Psoas muscle (tissue), 8 donors: ENCODE results near the gene FAT1. TPM values are rescaled to one million over a fixed set of nuclear protein-coding genes. Genes with fewer than 3 reads are reported as not detected.

ENCODE experiments used
- ATAC-seq, 4 donors: fragments of 200-7000 bp; cut with Tn5 transposase; one replicate each; pipeline ENCODE4 v1.9.1; 2020; ENCODE audit warnings: moderate library complexity in 3 of 4, mild to moderate bottlenecking in 2 of 4
- DNase-seq, 2 donors: peaks; one replicate each; pipeline ENCODE4 v3.0.0-alpha.2; 2020
- H3K27ac ChIP-seq: fragments of 200-600 bp; one replicate; pipeline ENCODE4 v1.8.0; 2022
- H3K27me3 ChIP-seq, 3 donors: fragments of 200-600 bp in 1 of 3; one replicate each; pipeline versions ENCODE4 v1.6.1 to v1.8.0; 2013 to 2022; ENCODE audit warnings: low read length in 2 of 3, mild to moderate bottlenecking in 2 of 3, moderate library complexity in 1 of 3; ENCODE audit not compliant: insufficient read depth in 3 of 3
- H3K36me3 ChIP-seq, 2 donors: fragments of 200-600 bp in 1 of 2; one replicate each; pipeline versions ENCODE4 v1.6.1 to v1.8.0; 2013 to 2022; ENCODE audit warnings: low read depth in 1 of 2, mild to moderate bottlenecking in 1 of 2, moderate library complexity in 1 of 2; ENCODE audit not compliant: insufficient read depth in 1 of 2
- H3K4me1 ChIP-seq: fragments of 200-600 bp; one replicate; pipeline ENCODE4 v1.8.0; 2022
- H3K4me3 ChIP-seq: fragments of 200-600 bp; one replicate; pipeline ENCODE4 v1.8.0; 2022; ENCODE audit warnings: mild to moderate bottlenecking
- H3K9me3 ChIP-seq: fragments of 200-600 bp; one replicate; pipeline ENCODE4 v1.8.0; 2022
- WGBS, 3 donors: extraction: QIAGEN DNeasy Blood & Tissue Kit; methylation state at CpG; one replicate each; pipeline versions ENCODE4 v1.1.6 to v1.1.7; 2013; 5-methylcytosine and 5-hydroxymethylcytosine counted together
- intact Hi-C, 2 donors: fragments of 100-400 bp; cut with DNase I; formaldehyde crosslinking; loops; one replicate each; pipeline versions ENCODE4 v1.11.0 to v1.14.2; 2022
- polyA plus RNA-seq, 3 donors: library from polyadenylated mRNA; stranded (reverse); fragments of 200-250 nt; gene quantifications; one replicate each; pipeline ENCODE4 v1.2.3, GENCODE V29; 2013
- total RNA-seq, 4 donors: library from RNA; stranded (reverse); fragmentation: NEBNext Ultra II Directional in 2 of 4; extraction: Animal tissue kit (Norgen Biotek cat#: 25700) in 2 of 4; gene quantifications; one replicate each; pipeline versions ENCODE4 v1.2.1 to v1.2.4, GENCODE V29; 2021 to 2023
- TF ChIP-seq, protein P1 (sequence below): fragments of 200-600 bp; IDR thresholded peaks from one replicate; pipeline ENCODE4 v1.8.0; 2022; ENCODE audit warnings: antibody characterized with exemption
- donor health status: healthy with polysubstance abuse.
- donor health status: DM: no; HTN: no; CAD: no; lungs with moderate emphysema.
- donor health status: Bipolar disorder and iron deficiency.
- donor health status: healthy.
- donor health status: DM: yes; HTN: yes; CAD: no.
- donor health status: DM: no; HTN: no; CAD: no.
- donor health status: DM: no; HTN: no; CAD: no.
- donor health status: DM: yes; HTN: yes; CAD: no.

The FAT1 gene
- total and polyA plus RNA-seq, 7 donors = 1.8 to 11.5 (median 4.0) TPM

DNA sequence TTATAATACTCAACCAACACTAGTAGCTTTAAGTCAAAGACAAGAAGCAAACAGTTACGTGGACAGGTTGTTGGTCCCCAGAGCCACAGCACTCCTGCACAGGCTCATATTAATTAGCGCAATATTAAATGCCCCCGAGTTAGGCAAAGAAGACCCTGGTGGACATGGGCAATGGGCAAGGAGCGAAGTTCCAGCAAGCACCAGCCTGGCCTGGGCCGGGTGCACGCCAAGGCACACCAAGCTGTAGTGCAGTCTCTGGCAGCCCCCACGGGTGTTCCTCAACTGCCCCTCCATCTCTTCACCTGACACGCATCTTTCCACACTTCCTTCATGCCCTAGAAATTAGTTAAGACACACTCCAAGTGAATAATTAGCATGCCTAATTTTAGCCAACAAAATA is 20.1 kb downstream of the FAT1 start:
- no peak for ATAC-seq
- TF ChIP-seq, protein P1, sequence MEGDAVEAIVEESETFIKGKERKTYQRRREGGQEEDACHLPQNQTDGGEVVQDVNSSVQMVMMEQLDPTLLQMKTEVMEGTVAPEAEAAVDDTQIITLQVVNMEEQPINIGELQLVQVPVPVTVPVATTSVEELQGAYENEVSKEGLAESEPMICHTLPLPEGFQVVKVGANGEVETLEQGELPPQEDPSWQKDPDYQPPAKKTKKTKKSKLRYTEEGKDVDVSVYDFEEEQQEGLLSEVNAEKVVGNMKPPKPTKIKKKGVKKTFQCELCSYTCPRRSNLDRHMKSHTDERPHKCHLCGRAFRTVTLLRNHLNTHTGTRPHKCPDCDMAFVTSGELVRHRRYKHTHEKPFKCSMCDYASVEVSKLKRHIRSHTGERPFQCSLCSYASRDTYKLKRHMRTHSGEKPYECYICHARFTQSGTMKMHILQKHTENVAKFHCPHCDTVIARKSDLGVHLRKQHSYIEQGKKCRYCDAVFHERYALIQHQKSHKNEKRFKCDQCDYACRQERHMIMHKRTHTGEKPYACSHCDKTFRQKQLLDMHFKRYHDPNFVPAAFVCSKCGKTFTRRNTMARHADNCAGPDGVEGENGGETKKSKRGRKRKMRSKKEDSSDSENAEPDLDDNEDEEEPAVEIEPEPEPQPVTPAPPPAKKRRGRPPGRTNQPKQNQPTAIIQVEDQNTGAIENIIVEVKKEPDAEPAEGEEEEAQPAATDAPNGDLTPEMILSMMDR = no peak
- Histone ChIP-seq H3K27me3 (peaks cover 0 to 1% (median 0%) of the 10 kb centered on the region in 3 donors), H3K4me1 (no peaks in the 10 kb centered on the region), H3K9me3 (no peaks in the 10 kb centered on the region), H3K36me3 (no peaks in the 10 kb centered on the region), H3K4me3 (no peak overlapping the region), H3K27ac (no peak overlapping the region)
- WGBS, 3 donors = 83 to 91% (median 83%) methylated on average over 8 of the region's 8 CpGs
- intact Hi-C loops = no loop called here
- no peak for DNase-seq

GRCh38 chr4:186702940-186703339 is 20.7 kb downstream of the FAT1 start:
- no peak overlapping the region for H3K4me3 ChIP-seq
- H3K27me3 ChIP-seq = peaks cover 0 to 1% (median 0%) of the 10 kb centered on the region in 3 donors
- no peaks in the 10 kb centered on the region for H3K4me1 ChIP-seq
- H3K27ac ChIP-seq = no peak overlapping the region
- WGBS, 3 donors = 92 to 95% (median 93%) methylated on average over 10 of the region's 10 CpGs
- TF ChIP-seq, protein P1 = no peak
- ATAC-seq = no peak
- no peaks in the 10 kb centered on the region for H3K36me3 ChIP-seq
- no peaks in the 10 kb centered on the region for H3K9me3 ChIP-seq
- intact Hi-C loops = no loop called here
- DNase-seq = no peak

GRCh38 chr4:186702297-186702696 is 21.4 kb downstream of the FAT1 start:
- no peak overlapping the region for H3K27ac ChIP-seq
- no peaks in the 10 kb centered on the region for H3K36me3 ChIP-seq
- H3K4me1 ChIP-seq = no peaks in the 10 kb centered on the region
- ATAC-seq (no peak), DNase-seq (no peak)
- 72 to 76% (median 73%) methylated on average over 4 of the region's 4 CpGs for WGBS, 3 donors
- TF ChIP-seq, protein P1 = no peak
- no peaks in the 10 kb centered on the region for H3K9me3 ChIP-seq
- peaks cover 0 to 1% (median 0%) of the 10 kb centered on the region in 3 donors for H3K27me3 ChIP-seq
- no peak overlapping the region for H3K4me3 ChIP-seq
- intact Hi-C loops = no loop called here

GRCh38 chr4:186701788-186702187 is 21.9 kb downstream of the FAT1 start:
- H3K9me3 ChIP-seq = no peaks in the 10 kb centered on the region
- no peak for DNase-seq
- intact Hi-C loops = no loop called here
- no peak overlapping the region for H3K27ac ChIP-seq
- H3K36me3 ChIP-seq = no peaks in the 10 kb centered on the region
- no peak for ATAC-seq
- H3K27me3 ChIP-seq = peaks cover 0 to 1% (median 0%) of the 10 kb centered on the region in 3 donors
- no peak overlapping the region for H3K4me3 ChIP-seq
- 63 to 81% (median 64%) methylated on average over 12 of the region's 12 CpGs for WGBS, 3 donors
- TF ChIP-seq, protein P1 = no peak
- no peaks in the 10 kb centered on the region for H3K4me1 ChIP-seq

DNA sequence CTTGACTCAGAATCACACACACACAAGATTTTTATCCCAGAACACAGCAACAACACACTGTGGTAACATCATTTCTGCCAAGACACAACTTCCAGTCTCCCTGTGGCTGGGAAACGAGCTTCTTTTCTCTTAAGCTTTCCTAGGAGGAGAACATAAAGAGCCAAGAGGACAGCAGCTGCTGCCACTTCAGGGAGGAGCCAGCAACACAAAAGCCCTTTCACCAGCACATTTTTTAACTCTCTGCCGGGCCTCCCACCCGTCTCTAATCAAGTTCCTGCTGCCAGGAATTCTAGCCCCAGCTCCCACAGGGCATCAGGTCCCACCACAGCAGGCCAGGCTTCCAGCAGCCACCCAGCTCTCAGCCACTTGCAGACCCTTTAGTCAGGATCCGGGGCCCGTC is 22.4 kb downstream of the FAT1 start:
- intact Hi-C loops = no loop called here
- ATAC-seq (peak in 2 of 4 donors; percentile 19 to 30), DNase-seq (peak in 1 of 2 donors; percentile 25)
- 15 to 25% (median 20%) methylated on average over 5 of the region's 5 CpGs for WGBS, 3 donors
- Histone ChIP-seq H3K4me1 (no peaks in the 10 kb centered on the region), H3K9me3 (no peaks in the 10 kb centered on the region), H3K27me3 (peaks cover 0 to 1% (median 0%) of the 10 kb centered on the region in 3 donors), H3K36me3 (no peaks in the 10 kb centered on the region), H3K27ac (no peak overlapping the region), H3K4me3 (no peak overlapping the region)
- TF ChIP-seq, protein P1 = no peak
